ENCODE measurements around the gene FAM89B.
"Not testable (repeated sequence)": the region's sequence is repeated elsewhere in the genome, so short reads cannot be mapped to it uniquely, and the experiment has no call there.

Gene FAM89B

DNA sequence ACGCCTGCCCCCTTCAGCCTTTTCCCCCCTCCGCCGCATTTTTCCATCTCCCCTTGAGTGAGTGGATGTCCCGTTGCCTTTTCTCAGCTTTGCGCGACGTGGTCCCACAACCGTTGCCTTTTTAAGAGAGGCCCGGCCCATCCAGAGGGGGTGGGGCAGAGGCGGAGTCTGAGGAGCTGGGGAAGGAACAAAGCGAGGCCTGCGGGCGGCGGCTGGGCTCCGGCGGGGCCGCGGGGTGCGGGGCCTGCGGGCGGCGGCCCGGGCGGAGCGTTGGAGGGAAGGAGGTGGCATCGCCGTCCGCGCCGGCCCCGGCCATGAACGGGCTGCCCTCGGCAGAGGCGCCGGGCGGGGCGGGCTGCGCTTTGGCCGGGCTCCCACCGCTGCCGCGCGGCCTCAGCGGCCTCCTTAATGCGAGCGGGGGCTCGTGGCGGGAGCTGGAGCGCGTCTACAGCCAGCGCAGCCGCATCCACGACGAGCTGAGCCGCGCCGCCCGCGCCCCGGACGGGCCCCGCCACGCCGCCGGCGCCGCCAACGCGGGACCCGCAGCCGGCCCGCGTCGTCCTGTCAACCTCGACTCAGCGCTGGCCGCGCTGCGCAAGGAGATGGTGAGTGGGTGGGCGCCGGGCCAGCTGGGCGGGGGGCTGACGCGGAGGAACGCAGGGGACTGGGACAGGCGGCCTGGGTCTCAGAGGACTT is at the start of gene FAM89B:
TSS of gene FAM89B (plus strand) at position 183 of the 696 bp plus-strand sequence. CDS start at position 315, 132 bp downstream.
- FAIRE-seq (no peak), DNase-seq (ENCODE audit: low spot score) (peak; percentile 81)

DNA sequence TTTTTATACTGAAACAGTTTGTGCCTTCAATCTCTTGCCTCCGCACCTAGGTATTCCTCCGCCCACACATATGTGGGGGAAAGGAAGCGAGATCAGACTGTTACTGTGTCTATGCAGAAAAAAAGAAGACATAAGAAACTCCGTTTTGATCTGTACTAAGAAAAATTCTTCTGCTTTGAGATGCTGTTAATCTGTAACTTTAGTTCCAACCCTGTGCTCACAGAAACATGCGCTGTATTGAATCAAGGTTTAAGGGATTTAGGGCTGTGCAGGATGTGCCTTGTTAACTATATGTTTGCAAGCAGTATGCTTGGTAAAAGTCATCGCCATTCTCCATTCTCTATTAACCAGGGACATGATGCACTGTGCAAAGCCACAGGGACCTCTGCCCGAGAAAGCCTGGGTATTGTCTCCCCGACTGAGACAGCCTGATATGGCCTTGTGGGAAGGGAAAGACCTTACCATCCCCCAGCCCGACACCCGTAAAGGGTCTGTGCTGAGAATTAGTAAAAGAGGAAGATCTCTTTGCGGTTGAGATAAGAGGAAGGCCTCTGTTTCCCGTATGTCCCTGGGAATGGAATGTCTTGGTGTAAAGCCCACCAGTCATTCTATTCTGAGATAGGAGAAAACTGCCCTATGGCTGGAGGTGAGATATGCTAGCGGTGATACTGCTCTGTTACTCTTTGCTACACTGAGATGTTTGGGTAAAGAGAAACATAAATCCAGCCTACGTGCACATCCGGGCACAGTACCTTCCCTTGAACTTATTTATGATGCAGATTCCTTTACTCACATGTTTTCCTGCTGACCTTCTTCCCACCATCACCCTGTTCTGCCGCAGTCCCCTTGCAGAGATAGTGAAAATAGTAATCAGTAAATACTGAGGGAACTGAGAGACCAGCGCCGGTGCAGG is 49.4 kb upstream of the FAM89B start:
- FAIRE-seq; DNase-seq (ENCODE audit: low spot score): not testable (repeated sequence)

- not testable (repeated sequence) for DNase-seq (ENCODE audit: low spot score); FAIRE-seq
Measured at GRCh38 chr11:65523631-65523968, 48.7 kb upstream of the FAM89B start.

- no peak for FAIRE-seq
- DNase-seq (ENCODE audit: low spot score) = no peak
Measured at GRCh38 chr11:65524014-65524740, 48.2 kb upstream of the FAM89B start.

GRCh38 chr11:65524741-65525545 is 47.4 kb upstream of the FAM89B start, which contains the start of gene SCYL1:
SCYL1 (plus strand) TSS chr11:65525083; CDS start chr11:65525154, 71 bp downstream.
- DNase-seq (ENCODE audit: low spot score) (peak; percentile 92), FAIRE-seq (no peak)

DNA sequence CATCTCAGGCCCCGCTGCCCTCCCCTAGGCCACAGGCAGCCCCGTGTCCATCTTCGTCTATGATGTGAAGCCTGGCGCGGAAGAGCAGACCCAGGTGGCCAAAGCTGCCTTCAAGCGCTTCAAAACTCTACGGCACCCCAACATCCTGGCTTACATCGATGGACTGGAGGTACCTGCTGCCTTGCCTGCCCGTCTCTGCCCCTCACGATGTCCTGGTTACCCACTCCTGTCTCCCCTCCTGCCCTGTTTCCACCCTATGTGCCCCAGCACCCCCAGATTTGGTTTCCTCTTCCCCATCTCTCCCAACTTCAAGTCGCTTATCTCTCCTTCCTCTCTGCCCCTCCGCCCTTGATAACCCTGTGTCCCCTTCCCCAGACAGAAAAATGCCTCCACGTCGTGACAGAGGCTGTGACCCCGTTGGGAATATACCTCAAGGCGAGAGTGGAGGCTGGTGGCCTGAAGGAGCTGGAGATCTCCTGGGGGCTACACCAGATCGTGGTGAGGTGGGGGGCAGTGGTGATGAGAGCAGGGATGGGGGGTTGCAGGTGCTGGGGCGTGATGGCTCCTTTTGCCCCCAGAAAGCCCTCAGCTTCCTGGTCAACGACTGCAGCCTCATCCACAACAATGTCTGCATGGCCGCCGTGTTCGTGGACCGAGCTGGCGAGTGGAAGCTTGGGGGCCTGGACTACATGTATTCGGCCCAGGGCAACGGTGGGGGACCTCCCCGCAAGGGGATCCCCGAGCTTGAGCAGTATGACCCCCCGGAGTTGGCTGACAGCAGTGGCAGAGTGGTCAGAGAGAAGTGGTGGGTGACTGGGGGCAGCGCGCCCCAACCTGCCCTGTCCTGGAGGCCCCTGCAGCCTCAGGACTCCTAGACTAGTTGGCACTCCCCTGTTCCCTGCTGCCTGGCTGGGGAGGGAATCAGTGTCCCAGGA is 46.5 kb upstream of the FAM89B start:
- no peak for DNase-seq (ENCODE audit: low spot score)
- FAIRE-seq = no peak

- DNase-seq (ENCODE audit: low spot score) = no peak
- no peak for FAIRE-seq
Measured at GRCh38 chr11:65526744-65527143, 45.6 kb upstream of the FAM89B start.

- FAIRE-seq = no peak
- DNase-seq (ENCODE audit: low spot score) = no peak
Measured at GRCh38 chr11:65528819-65529350, 43.5 kb upstream of the FAM89B start.

DNA sequence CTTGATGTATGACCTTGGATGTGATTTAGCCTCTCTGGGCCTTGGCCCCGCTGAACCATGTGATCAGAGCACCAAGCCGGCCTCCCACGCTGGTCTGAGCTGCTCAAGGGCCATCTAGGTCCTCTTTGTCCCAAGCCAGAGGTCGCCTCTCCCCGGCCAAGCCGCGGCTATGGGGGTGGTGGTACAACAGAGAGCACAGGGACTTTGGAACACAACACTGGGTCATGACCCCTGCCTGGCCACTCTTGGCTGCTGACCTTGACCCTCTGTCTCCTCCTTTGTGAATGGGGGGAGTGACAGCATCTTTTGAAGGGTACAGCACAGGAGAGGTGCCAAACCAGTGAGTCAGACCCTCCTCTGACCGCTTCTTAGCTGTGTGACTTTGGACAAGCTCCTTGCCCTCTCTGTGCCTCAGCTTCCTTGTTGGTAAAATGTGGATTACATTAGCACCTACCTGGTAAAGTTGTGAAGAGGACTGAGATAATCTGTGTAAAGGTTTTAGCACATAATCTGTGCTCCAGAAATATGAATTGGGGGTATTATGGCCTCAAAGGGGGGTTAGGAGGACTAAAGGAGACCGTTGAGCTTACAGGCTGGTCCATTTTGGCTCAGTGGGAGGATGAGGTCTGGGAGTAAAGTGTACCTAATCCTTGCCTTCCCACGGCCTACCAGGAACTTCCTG is 42.7 kb upstream of the FAM89B start:
- FAIRE-seq (no peak), DNase-seq (ENCODE audit: low spot score) (no peak)

DNA sequence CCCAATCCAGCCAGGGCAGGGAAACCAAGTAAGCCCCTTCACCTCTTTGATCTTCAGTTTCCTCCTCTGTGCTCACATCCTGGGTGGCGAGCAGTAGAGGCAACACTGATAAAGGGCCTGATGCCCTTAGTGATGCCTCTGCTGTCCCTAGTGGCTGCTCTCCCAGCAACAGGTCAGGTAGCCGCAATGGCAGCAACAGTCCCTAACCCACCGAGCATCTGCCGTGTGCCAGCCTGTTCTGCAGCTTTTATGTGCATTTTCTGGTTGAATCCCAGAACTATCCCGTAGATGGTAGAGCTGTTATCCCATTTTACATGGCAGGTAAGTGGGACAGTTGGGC is 42.2 kb upstream of the FAM89B start:
- FAIRE-seq (no peak), DNase-seq (ENCODE audit: low spot score) (no peak)

DNA sequence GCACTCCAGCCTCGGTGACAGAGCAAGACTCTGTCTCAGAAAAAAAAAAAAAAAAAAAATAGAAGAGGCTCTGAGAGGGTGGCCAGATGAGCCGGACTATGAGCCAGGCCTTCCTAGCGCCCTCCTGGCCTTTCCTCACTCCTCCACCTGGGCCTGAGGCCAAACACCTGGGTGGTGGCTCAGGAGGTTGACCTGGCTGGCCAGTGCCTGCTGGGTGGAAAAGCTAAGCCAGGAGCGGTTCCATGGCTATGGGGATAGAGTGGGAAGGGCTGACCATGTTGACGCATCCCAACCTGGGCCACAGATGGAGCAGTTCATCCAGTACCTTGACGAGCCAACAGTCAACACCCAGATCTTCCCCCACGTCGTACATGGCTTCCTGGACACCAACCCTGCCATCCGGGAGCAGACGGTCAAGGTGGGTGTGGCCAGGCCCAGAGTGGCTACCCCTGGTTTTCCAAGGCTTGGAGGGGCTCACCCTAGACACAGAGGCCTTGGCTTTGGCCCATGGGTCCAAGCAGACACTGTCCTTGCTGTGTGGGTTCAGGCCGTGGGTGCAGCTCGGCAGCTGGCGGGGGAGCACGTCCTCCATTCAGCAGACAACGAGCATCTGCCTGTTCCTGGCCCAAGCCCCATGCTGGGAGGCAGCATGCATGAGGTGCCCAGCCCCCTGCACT is 39.8 kb upstream of the FAM89B start:
- no peak for DNase-seq (ENCODE audit: low spot score)
- FAIRE-seq = peak; percentile 23

GRCh38 chr11:65535102-65535501 is 37.2 kb upstream of the FAM89B start:
- FAIRE-seq (no peak), DNase-seq (ENCODE audit: low spot score) (no peak)

GRCh38 chr11:65536412-65537295 is 35.7 kb upstream of the FAM89B start:
- FAIRE-seq (peak; percentile 20), DNase-seq (ENCODE audit: low spot score) (no peak)

DNA sequence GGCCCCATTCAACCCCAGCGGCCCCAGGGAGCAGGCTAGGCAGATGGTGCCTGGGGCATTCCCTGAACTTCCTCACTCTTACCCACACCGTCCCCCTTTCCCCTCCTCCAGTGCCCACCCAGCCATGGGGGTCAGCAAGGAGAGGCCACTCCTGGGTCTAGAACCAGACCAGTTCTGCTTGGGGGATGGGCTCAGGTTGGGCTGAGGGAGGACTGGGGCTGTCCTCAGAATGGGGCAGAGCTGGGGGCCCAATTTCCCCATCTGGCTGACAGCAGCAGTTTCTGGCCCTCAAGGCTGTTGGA is 35.1 kb upstream of the FAM89B start:
- no peak for DNase-seq (ENCODE audit: low spot score)
- FAIRE-seq = no peak

DNA sequence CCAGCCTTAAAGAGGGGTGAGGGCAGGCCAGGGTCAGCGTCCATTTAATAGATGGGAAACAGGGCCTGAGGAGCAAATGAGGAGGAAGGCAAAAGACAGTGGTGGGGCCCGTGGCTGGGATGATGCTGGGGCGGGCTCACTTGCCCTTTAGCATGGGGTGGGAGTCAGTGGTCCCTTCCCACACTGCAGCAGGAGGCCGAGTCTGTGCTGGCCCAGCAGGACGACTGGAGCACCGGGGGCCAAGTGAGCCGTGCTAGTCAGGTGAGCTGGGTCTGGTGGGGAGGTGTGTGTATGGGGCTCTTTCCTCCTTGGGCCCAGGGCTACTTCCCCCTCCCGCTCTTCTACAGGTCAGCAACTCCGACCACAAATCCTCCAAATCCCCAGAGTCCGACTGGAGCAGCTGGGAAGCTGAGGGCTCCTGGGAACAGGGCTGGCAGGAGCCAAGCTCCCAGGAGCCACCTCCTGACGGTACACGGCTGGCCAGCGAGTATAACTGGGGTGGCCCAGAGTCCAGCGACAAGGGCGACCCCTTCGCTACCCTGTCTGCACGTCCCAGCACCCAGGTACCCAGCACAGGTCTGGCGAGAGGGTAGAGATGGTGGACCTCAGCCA is 34.6 kb upstream of the FAM89B start:
- FAIRE-seq = no peak

DNA sequence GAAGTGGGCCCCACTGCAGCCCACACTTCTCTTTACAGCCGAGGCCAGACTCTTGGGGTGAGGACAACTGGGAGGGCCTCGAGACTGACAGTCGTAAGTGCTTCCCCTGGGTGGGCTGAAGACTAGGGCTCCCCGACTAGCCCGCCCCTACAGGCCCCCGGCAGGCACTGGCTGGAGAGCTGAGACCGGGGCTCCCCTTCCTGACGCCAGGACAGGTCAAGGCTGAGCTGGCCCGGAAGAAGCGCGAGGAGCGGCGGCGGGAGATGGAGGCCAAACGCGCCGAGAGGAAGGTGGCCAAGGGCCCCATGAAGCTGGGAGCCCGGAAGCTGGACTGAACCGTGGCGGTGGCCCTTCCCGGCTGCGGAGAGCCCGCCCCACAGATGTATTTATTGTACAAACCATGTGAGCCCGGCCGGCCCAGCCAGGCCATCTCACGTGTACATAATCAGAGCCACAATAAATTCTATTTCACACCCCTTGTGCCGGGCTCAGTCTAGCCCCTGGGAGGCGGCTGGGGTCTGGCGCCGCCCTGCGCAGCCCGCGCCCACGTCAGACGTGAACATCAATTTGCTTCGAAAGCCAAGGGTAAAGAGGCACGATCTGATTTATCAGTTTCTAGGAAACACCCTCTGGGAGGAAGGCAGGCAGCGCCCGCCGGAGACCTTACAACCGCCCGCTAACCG is 34.0 kb upstream of the FAM89B start:
- DNase-seq (ENCODE audit: low spot score) (no peak), FAIRE-seq (no peak)

More for the DNA sequence above, 34.6 kb upstream of the FAM89B start:
- DNase-seq (ENCODE audit: low spot score) = no peak

All from urothelium cell line (cell line).